Activated CD4-positive, alpha-beta T cell treated with anti-CD3 and anti-CD28 coated beads, Interleukin-2, amount 10 ng/mL, durations not matched to agents 24 days and 14 days (primary cell): ENCODE results near the gene ANKRD39. TPM values are rescaled to one million over a fixed set of nuclear protein-coding genes. Genes with fewer than 3 reads are reported as not detected.
A peak's percentile ranks its signal among the peaks of the same experiment; 100 is the strongest.
"Not testable (repeated sequence)": the region's sequence is repeated elsewhere in the genome, so short reads cannot be mapped to it uniquely, and the experiment has no call there.

Source experiments
- DNase-seq: peaks from one replicate; pipeline ENCODE4 v3.0.0; 2022
- H3K27ac Mint-ChIP-seq: one replicate; pipeline ENCODE4 v1.8.0; 2022; ENCODE audit warnings: mild to moderate bottlenecking, mixed read lengths
- H3K27me3 Mint-ChIP-seq: one replicate; pipeline ENCODE4 v1.8.0; 2022; ENCODE audit warnings: mixed read lengths
- H3K36me3 Mint-ChIP-seq: one replicate; pipeline ENCODE4 v1.8.0; 2022; ENCODE audit warnings: low read depth, mild to moderate bottlenecking, mixed read lengths
- H3K4me1 Mint-ChIP-seq: one replicate; pipeline ENCODE4 v1.8.0; 2021; ENCODE audit warnings: mixed read lengths
- H3K4me3 Mint-ChIP-seq: one replicate; pipeline ENCODE4 v1.8.0; 2022; ENCODE audit warnings: mild to moderate bottlenecking, moderate library complexity, mixed read lengths
- H3K9me3 Mint-ChIP-seq: one replicate; pipeline ENCODE4 v1.8.0; 2021; ENCODE audit warnings: mixed read lengths
- intact Hi-C: fragments of 100-400 bp; cut with micrococcal nuclease; formaldehyde crosslinking; loops from one replicate; pipeline ENCODE4 v1.15.1; 2023
- total RNA-seq: library from RNA; stranded (reverse); gene quantifications from 2 replicates; pipeline ENCODE4 v1.2.3, GENCODE V29; 2022

Gene ANKRD39
- total RNA-seq, 1 donor from 2014 or later = 44.0 TPM

DNA sequence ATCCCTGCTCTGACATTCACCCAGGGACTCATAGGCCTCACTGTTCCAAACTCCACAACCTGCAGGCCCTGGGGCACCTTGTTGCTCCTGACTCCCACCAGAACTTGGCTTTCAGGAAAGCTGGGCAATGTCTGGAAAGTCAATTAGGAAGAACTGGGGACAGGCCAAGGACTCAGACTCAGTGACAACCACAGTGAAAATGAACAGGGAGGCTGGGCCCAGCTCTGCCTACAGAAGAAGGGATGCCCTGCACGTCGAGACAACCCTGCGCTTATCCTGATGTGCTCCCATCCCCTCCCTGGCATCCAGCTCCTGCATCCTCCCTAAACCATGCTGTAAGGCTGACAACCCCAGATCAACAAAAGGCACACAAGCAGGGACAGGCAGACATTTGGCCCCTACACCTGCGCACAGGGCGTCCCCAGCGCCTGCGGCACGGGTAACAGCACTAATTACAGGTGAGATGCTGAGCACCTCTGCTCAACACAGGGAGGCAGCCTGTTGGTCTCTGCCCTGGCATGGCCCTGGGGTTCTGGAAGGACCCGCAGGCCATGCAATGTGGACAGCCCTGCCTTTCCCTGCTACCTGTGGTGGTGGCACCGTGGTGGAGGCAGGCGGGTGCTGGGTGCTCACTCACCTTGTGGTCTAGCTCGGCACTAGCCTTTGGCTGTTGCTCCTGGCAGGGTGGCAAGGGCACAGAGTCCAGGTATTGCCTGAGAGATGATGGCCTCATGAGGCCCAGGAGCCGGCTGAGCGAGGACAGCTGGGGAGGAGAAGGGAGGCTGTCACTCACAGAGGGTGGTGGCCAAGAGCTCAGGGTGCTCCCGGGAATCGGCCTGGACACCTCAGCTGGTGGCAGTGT is 35.7 kb upstream of the ANKRD39 start:
- no peak for DNase-seq
- Mint-ChIP-seq H3K9me3 (no peaks in the 10 kb centered on the region), H3K4me1 (peaks cover 29% of the 10 kb centered on the region), H3K4me3 (no peak overlapping the region), H3K27me3 (no peaks in the 10 kb centered on the region), H3K36me3 (no peaks in the 10 kb centered on the region), H3K27ac (peak overlapping the region; percentile 40)
- intact Hi-C loops = no loop called here

DNA sequence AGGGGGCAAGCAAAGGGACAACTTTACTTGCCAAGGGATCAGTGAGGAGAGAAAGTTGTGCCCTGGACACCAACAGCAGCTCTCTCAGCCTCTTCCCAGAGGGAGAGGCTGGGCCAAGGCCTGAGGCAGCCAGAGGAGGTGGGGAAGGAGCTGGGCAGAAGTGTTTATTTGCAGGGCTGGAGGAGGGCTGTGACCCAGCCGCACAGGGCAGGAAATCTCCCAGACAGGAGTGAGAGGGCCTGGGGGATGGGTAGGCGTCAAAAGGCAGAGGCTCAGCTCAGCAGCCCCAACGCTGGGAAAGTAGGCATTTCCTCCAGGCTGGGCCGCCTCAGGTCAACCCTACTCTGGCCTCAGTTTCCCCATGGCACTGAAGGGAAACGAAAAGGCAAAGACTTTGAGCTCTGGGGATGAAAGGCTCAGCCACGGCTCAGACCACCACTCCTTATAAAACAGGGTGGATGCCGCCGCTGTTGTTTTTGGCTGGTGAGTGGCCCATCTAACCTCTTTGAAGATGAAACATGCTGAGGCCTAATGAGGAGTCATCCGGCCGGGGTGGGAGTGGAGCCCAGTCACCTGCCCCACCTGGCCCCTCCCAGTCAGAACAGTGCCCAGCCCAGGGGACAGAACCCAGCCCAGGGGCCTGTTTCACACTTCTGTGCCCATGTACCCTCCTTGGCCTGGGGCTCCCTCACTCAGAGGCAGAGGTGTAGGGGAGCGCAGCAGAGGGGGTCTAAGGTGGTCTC is 33.9 kb upstream of the ANKRD39 start:
- Mint-ChIP-seq H3K36me3 (no peaks in the 10 kb centered on the region), H3K27me3 (peaks cover 2% of the 10 kb centered on the region), H3K4me1 (peaks cover 29% of the 10 kb centered on the region), H3K4me3 (peak overlapping the region; percentile 39), H3K9me3 (no peaks in the 10 kb centered on the region), H3K27ac (no peak overlapping the region)
- intact Hi-C loops = no loop called here
- peak; percentile 77 for DNase-seq

GRCh38 chr2:96890726-96891385 is 33.0 kb upstream of the ANKRD39 start:
- H3K4me3 Mint-ChIP-seq = peak overlapping the region; percentile 39
- H3K36me3 Mint-ChIP-seq = no peaks in the 10 kb centered on the region
- H3K27me3 Mint-ChIP-seq = peaks cover 4% of the 10 kb centered on the region
- peaks cover 23% of the 10 kb centered on the region for H3K4me1 Mint-ChIP-seq
- no peak for DNase-seq
- intact Hi-C loops = no loop called here
- H3K9me3 Mint-ChIP-seq = no peaks in the 10 kb centered on the region
- H3K27ac Mint-ChIP-seq = no peak overlapping the region

DNA sequence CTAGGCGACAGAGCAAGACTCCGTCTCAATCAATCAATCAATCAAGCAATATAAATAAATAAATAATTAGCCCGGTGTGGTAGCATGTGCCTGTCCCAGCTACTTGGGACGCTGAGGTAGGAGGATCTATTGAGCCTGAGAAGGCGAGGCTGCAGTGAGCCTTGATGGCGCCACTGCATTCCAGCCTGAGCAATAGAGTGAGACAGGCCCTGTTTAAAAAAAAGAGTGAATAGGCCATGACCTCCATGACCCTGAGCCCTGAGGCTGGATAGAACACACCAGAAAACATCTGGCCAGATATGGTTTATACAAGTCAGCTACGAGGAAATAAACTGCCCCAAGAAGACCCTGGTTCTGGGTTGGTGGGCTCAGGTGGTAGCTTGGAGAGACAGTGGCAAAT is 32.4 kb upstream of the ANKRD39 start:
- Mint-ChIP-seq H3K4me1 (peaks cover 23% of the 10 kb centered on the region), H3K27me3 (peaks cover 4% of the 10 kb centered on the region), H3K36me3 (no peaks in the 10 kb centered on the region), H3K4me3 (no peak overlapping the region), H3K9me3 (no peaks in the 10 kb centered on the region), H3K27ac (no peak overlapping the region)
- intact Hi-C loops = no loop called here
- DNase-seq = no peak

GRCh38 chr2:96889502-96889901 is 31.7 kb upstream of the ANKRD39 start:
- H3K4me1 Mint-ChIP-seq = peaks cover 20% of the 10 kb centered on the region
- intact Hi-C loops, H3K27me3 Mint-ChIP-seq, H3K27ac Mint-ChIP-seq, H3K9me3 Mint-ChIP-seq, H3K4me3 Mint-ChIP-seq, H3K36me3 Mint-ChIP-seq, DNase-seq: not testable (repeated sequence)

DNA sequence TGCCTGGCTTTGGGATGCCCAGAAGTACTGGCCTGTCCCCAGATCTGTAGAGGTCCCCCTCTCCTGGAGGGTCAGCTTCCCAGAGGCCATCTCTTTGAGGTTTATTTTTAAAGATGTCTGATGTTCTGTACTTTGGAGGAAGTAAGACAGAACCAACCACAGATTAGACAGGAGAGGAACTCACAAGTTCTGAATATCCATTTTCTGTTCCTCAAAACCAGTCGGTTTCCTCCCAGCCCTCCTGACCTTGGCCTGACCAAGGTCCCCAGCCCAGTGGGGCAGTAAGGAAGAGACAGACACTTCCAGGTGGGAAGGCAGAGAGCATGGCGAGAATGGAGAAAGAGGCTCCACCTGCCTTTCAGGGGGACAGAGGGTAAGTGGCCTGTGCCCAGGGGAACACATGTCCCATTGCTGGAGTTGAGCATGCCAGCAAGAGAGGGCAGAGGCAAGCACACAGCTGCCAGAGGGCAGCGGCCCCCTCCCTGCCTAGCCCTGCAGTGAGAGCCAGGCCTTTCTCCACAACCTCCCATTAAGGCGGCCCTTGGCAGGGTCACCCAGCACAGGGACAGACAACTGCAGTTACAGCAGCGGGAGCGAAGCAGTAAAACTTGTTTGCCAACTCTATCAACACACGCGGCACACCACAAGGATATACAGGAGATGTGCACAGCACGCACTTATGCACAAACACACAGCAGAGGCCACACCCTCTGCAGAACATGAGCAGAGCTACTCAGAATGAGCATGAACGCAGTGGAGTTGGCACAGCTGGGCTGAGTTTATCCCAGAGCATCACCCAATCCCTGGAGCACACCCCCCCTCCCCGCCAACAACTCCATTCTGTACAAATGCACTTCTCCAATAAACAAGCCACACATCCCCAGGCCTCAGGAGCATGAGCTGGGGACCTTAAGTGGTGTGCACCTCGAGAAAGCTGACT is 30.5 kb upstream of the ANKRD39 start:
- Mint-ChIP-seq H3K27me3 (peaks cover 5% of the 10 kb centered on the region), H3K4me1 (peaks cover 20% of the 10 kb centered on the region), H3K36me3 (no peaks in the 10 kb centered on the region), H3K27ac (no peak overlapping the region), H3K9me3 (no peaks in the 10 kb centered on the region), H3K4me3 (no peak overlapping the region)
- no peak for DNase-seq
- intact Hi-C loops = no loop called here

- Mint-ChIP-seq H3K4me1 (peaks cover 19% of the 10 kb centered on the region), H3K27ac (no peak overlapping the region), H3K4me3 (no peak overlapping the region), H3K36me3 (no peaks in the 10 kb centered on the region), H3K27me3 (peaks cover 5% of the 10 kb centered on the region), H3K9me3 (no peaks in the 10 kb centered on the region)
- intact Hi-C loops = no loop called here
- no peak for DNase-seq
Measured at GRCh38 chr2:96887493-96888012, 29.7 kb upstream of the ANKRD39 start.

DNA sequence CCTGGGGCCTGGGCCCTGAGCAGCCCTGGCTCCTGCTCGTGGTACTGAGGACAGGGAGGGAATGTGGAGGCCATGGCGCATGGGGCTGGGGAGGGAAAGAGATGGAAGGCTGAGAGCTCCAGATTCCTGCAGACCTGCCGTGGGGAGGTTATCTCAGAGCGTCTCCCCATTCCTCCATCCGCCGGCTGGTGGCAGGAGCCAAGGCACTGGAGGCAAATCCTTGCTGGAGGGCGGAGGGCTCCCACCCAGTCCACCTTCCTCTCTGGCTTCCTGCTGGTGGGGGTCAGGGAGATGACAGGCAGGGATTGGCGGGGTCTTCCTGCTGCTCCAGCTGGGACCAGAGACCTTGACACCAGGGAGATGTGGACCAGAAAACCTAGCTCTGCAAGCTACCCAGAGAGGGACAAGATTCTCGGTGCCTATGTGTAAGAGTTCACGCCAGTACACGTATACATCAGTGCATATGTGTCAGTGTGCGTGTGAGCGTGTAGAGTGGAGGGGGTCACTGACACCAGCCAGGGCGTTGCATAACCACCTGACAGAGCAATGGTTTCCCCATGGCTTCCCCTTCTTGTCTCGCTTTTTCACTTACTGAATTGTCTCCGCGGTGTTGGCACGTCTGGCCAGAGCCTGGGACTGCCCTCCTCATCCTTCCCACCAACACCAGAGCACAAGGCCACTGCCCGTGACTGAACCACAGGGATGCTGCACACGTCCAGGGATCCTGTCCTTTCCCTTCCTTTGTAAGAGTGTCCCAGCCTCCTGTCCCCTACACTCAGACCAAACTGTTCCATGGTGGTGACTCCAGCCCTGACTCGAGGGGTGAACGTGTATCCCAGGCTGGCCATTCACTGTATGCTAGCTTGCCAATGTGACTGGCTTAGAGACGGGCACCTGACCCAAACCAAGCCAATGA is 27.9 kb upstream of the ANKRD39 start:
- Mint-ChIP-seq H3K27ac (no peak overlapping the region), H3K36me3 (no peaks in the 10 kb centered on the region), H3K4me3 (no peak overlapping the region), H3K9me3 (no peaks in the 10 kb centered on the region), H3K4me1 (peaks cover 8% of the 10 kb centered on the region), H3K27me3 (peaks cover 5% of the 10 kb centered on the region)
- intact Hi-C loops = no loop called here
- DNase-seq = no peak

- Mint-ChIP-seq H3K4me1 (peaks cover 7% of the 10 kb centered on the region), H3K9me3 (no peaks in the 10 kb centered on the region), H3K27ac (no peak overlapping the region), H3K36me3 (no peaks in the 10 kb centered on the region), H3K4me3 (no peak overlapping the region), H3K27me3 (peaks cover 5% of the 10 kb centered on the region)
- no peak for DNase-seq
- intact Hi-C loops = no loop called here
Measured at GRCh38 chr2:96884299-96885094, 26.7 kb upstream of the ANKRD39 start.

DNA sequence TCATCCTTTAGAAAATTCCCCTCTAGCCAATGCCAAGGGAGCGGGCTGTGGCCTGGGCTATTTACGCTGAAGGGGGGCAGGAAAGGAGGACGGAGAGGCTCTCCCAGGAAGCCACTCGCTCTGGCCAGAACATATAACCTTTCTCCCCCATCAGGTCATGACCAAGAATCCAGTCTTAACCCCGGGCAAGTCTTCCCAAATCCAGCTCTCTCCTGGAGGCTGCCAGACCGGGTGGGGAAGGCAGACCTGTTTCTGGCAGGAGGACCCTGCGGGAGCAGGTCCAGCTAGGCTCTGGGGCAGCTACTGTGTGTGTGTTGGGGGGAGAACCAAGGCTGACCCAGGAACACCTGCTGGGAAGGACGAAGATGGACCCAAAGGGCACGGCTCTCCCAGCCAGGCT is 25.5 kb upstream of the ANKRD39 start:
- no peak for DNase-seq
- intact Hi-C loops = no loop called here
- Mint-ChIP-seq H3K4me1 (peaks cover 5% of the 10 kb centered on the region), H3K4me3 (no peak overlapping the region), H3K36me3 (no peaks in the 10 kb centered on the region), H3K27me3 (peaks cover 5% of the 10 kb centered on the region), H3K9me3 (no peaks in the 10 kb centered on the region), H3K27ac (no peak overlapping the region)

DNA sequence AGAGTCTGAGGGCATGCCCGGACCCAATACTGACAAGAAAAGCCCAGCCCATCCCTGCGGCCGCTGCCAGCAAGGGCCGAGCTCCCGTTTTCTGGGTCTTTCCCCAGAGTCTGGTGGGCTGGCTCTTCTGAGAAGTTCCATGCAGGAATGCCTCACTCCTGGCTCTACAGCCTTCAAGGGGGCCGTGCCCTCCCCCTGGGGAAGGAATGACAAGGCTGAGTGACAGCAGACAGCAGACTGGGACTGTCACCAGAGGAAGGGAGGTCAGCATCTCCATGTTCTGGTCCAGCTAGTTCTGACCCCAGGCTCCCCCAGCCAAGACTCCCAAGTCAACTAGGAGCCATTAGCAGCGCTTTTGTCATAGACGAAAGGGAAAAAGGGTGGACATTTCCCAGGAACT is 25.1 kb upstream of the ANKRD39 start:
- intact Hi-C loops = no loop called here
- DNase-seq = no peak
- Mint-ChIP-seq H3K27ac (no peak overlapping the region), H3K9me3 (no peaks in the 10 kb centered on the region), H3K36me3 (no peaks in the 10 kb centered on the region), H3K27me3 (peaks cover 5% of the 10 kb centered on the region), H3K4me1 (peaks cover 2% of the 10 kb centered on the region), H3K4me3 (no peak overlapping the region)

DNA sequence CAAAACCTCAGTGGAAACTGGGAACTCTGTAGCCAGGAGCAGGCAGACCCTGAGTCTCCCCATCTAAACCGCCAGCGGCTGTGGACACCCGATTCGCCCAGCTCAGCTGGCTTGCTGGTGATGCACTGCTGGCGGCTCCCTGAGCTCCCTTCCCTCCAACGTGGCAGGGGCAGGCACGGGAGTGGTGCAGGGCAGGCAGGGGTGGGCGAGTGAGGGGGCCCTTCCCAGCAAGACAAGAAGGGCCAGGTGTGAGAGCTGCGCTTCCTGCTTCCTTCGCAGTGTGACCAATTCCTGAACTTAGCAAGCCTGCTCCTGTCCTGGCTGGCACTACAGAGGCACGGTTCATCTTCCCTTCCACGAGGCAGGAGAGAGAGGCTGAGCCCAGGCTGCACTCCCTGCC is 24.4 kb upstream of the ANKRD39 start:
- Mint-ChIP-seq H3K27me3 (peaks cover 4% of the 10 kb centered on the region), H3K27ac (no peak overlapping the region), H3K36me3 (no peaks in the 10 kb centered on the region), H3K9me3 (no peaks in the 10 kb centered on the region), H3K4me3 (no peak overlapping the region), H3K4me1 (peaks cover under 1% of the 10 kb centered on the region)
- intact Hi-C loops = no loop called here
- DNase-seq = no peak
